Activated T-helper 1 cell treated with Interleukin-2 at 50 U/mL for 16 hours (primary cell): ENCODE data around the gene OXA1L.
"Not testable (repeated sequence)": the region's sequence is repeated elsewhere in the genome, so short reads cannot be mapped to it uniquely, and the experiment has no call there.

ENCODE experiments used
- DNase-seq: peaks from one replicate; pipeline ENCODE4 v3.0.0-alpha.2; 2020; ENCODE audit warnings: low read depth

Gene OXA1L

DNA sequence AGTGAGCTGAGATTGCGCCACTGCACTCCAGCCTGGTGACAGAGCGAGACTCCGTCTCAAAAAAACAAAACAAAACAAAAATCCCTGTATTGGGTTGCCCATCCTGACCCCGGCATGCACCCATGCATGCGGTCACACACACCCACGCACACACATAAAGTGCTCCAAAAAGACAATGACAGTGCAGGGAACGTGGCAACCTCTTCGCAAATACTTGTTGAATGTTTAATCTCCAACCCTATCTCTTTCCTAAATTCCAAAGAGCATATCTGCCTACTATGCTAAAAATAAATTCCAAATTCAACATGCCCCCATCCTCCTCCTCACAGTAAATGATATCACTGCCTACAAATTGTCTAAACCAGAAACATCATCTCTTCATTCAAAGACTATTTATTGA lies 35.2 kb downstream of the OXA1L start:
- DNase-seq = no peak

DNA sequence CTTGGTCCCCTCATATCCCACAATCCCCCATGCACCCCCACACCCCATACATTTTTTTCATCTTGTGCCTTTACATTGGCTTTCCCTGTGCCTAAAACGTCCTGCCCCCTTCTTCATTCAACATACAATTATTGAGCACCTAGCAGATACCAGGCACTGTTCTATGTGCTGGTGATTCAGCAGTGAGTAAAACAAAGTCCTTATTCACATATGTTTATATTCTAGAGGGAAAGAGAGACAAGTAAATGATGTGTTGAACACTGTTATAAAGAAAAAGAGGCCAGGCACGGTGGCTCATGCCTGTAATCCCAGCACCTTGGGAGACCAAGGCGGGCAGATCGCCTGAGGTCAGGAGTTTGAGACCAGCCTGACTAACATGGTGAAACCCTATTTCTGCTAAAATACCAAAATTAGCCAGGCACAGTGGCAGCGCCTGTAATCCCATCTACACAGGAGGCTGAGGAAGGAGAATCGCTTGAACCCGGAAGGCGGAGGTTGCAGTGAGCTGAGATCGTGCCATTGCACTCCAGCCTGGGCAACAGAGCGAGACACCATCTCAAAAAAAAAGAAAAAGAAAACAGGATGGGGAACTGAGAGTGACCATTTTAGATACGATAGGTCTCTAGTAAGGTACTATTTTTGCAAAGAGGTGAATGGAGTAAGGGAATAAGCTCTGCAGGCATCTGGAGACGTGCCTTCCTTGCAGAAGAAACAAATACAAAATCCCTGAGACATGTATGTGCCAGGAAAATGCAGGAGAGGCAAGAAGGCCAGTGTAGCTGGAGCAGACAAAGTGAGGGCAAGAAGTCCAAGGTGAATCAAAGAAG lies 36.6 kb downstream of the OXA1L start:
- no peak for DNase-seq

GRCh38 chr14:22803687-22803974 lies 37.1 kb downstream of the OXA1L start:
- no peak for DNase-seq

- not testable (repeated sequence) for DNase-seq
Measured at GRCh38 chr14:22805235-22805634, 38.7 kb downstream of the OXA1L start.

DNA sequence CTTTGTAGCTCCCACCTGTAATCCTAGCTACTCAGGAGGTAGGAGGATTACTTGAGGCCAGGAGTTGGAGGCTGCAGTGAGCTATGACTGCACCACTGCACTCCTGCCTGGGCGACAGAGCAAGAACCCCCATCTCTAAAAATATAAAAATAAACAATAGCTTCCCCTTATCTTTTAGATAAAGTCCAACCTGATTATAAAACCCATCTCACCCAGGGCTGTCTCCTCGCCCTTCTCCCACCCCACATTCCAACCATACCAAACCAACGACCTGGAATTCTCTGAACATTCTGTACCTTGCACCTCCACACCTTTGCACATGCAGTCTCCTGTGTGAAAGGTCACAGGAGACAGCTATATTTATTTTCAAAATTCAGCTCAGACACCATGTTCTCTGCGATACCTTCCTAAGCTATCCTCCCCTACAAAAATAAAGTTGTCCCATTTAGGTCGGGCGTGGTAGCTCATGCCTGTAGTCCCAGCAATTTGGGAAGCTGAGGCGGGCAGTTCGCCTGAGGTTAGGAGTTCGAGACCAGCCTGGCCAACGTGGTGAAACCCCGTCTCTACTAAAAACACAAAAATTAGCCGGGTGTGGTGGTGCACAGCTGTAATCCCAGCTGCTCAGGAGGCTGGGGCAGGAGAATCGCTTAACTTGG lies 41.1 kb downstream of the OXA1L start:
- no peak for DNase-seq

DNA sequence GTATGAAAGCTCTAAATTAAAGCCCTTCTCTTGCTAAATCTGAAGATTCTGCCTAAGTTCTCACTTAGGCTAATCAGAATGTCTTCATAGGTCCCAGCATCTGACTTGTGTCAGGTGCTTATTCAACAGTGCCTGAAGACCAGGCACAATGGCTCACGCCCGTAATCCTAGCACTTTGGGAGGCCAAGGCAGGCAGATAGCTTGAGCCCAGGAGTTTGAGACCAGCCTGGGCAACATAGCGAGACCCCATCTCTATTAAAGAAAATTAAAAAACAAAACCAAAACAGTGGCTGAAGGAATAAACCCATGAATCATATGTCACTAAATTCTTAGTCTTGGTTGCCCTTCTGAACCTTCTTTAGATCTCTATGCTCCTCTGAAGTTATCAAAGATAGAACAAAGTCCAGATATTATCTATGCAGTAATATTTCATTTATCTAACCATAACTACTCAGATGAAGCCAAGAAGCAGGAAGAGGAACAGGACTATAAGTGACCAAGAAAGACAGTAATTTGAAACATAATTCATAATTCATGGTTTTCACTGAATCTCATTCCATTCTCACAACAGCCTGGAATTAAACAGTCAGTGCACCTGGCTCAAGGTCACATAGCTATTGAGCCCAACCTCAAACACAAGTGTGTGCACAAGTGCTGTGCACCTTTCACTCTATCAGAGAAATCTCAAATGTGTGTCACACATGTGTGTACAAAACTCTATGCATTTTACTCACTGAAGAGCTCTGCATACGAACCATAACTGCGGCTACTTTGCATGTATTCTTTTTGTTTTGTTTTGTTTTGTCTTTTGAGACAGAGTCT lies 42.1 kb downstream of the OXA1L start:
- no peak for DNase-seq

DNA sequence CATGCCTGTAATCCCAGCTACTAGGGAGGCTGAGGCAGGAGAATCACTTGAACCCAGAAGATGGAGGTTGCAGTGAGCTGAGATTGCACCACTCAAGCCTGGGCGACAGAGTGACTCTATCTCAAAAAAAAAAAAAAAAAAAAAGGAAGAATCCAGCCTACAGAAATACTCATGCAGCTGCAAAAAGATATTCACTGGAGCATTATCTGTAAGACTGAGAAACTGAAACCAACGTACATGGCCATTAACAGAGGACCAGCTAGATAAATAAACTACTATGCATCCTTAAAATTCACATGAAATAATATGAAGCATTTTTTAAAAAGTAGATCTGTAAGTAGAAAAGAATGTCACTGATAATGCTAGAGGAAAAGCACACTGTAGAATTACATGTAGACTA lies 45.2 kb downstream of the OXA1L start:
- no peak for DNase-seq

DNA sequence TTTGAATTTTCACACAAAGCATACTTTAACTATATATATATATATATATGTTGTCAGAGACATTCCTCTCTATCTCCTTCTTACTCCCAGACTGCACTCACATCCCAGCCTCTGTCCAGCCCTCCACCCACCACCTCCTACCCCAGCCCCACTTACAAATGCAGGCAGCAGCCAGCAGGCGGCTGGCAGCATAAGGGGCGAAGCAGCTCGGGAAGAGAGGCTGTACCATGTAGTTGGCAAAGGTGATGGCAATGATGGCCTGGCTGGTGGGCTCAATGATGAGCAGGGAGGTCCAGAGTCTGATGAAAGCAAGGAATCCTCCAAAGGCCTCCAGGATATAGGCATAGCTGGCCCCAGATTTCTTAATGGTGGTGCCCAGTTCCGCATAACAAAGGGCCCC lies 46.3 kb downstream of the OXA1L start:
- DNase-seq = no peak

DNA sequence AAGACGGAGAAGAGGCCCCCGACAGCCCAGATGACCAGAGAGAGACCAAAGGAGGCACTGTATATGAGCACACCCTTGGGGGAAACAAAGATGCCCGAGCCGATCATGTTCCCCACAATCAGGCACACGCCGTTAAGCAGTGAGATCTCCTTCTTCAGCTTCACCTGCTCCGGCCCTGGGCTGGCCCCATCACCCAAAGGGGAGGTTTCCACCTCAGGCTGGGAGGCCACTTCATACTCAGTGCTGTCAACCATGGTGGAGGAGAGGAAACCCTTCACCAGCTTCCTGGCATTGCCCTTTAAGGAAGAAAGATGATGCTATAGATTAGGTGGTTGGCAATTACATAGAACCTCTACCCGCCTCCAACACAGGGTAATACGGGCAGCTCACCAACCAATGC lies 46.7 kb downstream of the OXA1L start:
- DNase-seq = no peak

GRCh38 chr14:22814373-22814772 lies 47.9 kb downstream of the OXA1L start:
- no peak for DNase-seq

GRCh38 chr14:22814941-22815713 lies 48.6 kb downstream of the OXA1L start, which contains the start of gene SLC7A7:
SLC7A7 (minus strand) TSS chr14:22815435; CDS start chr14:22813398, 2,037 bp downstream.
- DNase-seq = no peak

- no peak for DNase-seq
Measured at GRCh38 chr14:22819151-22819988, 52.9 kb downstream of the OXA1L start.

- no peak for DNase-seq
Measured at GRCh38 chr14:22820731-22821130, 54.2 kb downstream of the OXA1L start.

- DNase-seq = no peak
Measured at GRCh38 chr14:22821193-22822015, 54.9 kb downstream of the OXA1L start.

DNA sequence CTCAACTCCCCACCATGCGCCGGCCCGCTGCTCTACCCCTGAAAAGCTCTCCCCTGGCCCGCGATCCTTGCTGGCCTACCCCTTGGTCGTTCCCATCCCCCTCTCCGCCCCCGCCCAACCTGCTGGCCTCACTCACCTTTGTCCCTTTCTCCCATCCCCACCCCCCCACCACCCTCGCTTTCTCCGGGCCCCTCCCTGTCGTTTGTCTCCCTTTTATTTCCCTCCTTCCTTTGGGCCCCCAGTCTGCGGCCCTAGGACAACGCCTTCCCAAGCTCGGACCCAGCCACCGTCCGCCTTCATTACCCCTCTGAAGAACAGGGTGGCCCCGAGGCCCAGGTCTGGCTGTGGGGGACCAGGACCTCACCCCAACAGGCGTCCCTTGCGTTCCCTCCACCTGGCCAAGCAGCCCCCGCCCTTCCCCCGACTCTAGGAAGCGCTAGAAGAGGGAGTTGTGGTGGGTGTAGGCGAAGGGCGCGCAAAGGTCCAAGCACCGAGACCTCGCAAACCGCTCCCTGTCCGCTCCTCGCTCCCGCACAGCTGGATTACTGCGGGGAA lies 55.6 kb downstream of the OXA1L start:
- no peak for DNase-seq
